ENCODE measurements around the gene FAM120A.

- no peak for TF ChIP-seq REST (IDR thresholded peaks at IDR 0.05; ENCODE audit: borderline replicate concordance)
- no peak for TF ChIP-seq TAF1 (IDR thresholded peaks at IDR 0.05; ENCODE audit: low read depth)
- no peak for TF ChIP-seq CTCF (IDR thresholded peaks at IDR 0.05; ENCODE audit: poor library complexity, severe bottlenecking)
- TF ChIP-seq POLR2AphosphoS5 (IDR thresholded peaks at IDR 0.05): no peak
- no peak for TF ChIP-seq EZH2 (IDR thresholded peaks at IDR 0.05; ENCODE audit: borderline replicate concordance, insufficient read depth, low read length, poor library complexity, severe bottlenecking)
- no peak for TF ChIP-seq SMC3 (conservative IDR thresholded peaks at IDR 0.05; ENCODE audit: poor library complexity)
Observed at GRCh38 chr9:93456504-93456903, 5.0 kb downstream of the FAM120A start.

Measured in neural cell (in vitro differentiated cells).